NAMALWA (cell line): Measurements from ENCODE around the gene ZNHIT6.

Source experiments
- DNase-seq: peaks from one replicate; pipeline ENCODE4 v3.0.0-alpha.2; 2015; ENCODE audit warnings: low spot score

Gene ZNHIT6

DNA sequence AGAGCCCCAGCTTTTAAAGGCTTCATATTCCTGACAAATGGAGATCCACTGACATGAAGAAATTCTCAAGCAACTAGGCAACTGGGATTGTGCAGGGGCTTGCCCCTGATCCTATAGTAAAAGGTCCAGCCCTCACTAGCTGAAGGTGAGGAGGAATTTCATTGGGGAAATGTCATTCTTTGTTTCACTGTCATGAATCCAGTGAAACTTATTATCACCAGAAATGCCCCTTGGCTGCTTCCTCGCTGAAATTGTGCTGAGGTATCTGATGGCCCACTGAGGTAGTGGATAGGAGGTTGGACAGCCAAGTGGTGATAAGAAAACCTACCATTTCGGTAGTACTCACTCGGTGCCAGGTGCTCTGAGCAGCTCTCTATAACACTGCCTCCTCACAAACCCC lies 91.5 kb downstream of the ZNHIT6 start:
- DNase-seq, result no peak

DNA sequence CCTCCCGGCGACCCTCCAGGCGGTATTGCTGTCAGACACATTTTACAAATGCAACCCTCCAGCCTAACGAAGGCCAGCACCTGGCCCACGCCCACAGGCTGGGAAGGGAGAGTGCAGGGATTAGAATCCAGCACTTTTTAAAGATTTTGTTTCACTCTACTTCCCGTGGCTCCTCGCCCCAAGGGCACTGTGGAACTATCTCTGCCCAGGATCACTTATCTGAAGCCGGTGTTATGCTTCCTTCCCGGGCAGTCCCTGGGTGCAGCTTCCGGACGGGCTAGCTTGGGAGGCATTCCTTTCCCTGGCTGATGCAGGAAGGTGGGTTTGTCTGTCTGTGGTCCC lies 91.9 kb downstream of the ZNHIT6 start:
- no peak for DNase-seq

DNA sequence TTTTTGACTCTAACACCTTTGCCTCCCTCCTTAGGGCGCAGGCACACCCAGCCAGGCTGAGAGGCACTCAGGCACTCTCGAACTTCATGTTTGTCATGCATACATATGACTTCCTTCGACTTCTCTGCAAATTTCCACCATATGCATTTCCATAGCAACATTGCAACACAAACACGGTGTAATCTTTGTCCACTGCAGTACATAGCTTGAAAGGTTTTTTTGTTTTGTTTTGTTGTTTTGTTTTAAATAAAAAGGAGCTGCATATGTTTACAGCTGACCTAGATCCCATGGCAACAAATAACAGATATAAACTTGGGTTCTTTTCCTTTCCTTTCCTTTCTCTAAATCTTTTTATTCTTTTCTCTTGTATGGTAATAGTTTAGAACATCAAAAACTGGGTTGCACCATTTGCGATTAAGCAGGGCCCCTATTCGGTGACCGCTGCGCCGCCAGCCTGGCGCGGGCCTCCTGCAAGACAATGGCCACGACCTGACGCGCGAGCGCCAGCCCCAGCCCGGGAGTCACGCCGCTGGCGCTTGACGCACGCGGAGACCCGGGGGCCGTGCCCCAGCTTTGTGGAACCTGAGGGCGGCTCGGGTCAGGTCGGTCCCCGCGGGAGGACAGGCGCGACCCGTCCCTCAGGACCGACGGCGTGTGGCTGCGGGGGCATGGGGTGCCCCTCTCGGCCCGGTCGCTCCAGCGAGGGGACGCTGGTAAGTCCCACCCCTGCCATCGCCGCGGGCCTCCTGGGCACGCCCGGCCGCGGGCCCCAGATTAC lies 92.5 kb downstream of the ZNHIT6 start:
- DNase-seq, result no peak

DNA sequence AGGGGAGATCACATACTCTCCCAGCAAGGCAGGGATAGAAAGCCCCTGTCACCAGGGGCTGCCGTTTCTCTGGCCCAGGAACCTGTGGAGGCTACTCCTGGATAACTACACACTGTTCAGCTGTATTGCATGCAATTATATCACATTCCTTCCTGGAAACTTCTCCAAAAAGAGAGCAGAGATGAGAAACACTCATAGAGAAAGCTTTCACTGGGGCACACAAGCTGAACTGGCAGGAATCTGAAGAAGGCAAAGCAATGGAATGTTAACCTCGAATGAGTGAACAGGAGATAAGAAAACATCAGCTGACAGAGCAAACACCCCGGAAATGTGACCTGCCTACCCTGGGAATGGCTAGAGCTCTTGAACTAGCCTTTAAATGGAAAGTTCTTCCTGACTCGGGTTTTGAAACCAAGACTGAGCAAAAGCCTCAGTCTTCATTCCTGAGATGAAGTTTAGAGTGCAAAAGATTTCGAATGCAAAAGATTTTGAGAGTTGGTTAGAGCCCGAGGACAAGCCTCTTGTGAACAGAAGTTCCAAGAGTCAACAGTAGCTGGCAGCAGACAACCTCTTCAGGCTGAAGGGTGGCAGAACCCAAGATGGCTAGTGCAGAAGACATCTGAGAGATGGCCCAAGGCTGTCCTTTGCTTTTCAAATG lies 95.4 kb downstream of the ZNHIT6 start:
- peak; percentile 19 for DNase-seq

DNA sequence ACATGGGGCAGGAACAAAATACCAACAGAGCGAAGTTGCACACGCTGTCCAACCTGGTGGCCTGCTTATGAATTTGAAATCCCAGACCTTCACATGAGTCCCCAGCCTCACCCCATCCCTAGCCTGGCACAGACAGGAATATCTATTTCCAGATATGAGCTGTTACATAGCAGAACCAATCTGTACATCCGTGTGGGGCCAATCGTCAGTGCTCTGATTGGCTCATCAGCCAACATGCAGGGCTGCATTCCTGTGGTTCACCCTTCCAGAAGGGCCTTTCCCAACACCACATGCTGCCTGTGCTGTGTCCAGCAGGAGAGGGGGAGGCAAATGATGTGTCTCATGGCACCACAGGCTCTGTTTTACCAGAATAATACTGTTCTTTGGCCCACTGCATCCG lies 96.4 kb downstream of the ZNHIT6 start:
- no peak for DNase-seq

DNA sequence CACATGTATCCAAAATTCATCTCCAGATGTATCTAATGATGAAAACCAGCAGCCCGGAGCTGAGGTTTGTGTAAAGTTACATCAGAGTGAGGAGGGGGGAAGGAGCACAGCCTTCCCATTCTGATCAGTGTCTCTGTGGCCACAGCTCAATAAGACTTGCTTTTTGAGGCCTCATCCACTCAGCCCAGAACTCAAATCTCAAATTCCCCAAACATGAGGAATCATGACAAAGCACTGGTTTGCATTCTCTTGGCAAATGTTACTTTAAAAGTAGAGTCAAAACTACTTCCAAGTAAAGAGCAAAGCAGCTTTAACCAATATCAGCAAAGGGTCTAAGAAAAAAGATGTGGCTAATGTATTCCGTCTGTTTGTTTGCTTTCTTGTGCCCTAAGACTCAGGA lies 96.8 kb downstream of the ZNHIT6 start:
- no peak for DNase-seq

DNA sequence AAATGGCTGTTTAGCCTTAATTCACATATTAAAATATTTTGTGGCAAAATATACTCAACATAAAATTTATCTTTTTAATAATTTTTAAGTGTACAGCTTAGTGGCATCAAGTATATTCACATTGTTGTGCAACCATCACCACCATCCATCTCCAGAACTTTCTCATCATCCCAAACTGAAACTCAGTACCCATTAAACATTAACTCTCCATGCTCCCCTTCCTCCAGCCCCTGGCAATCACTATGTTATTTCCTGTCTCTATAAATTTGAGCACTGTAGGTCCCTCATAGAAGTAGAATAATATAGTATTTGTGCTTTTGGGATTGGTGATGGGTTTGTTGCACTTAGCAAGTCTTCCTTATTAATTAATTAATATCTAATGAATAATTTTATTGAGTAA lies 98.3 kb downstream of the ZNHIT6 start:
- DNase-seq, result no peak

DNA sequence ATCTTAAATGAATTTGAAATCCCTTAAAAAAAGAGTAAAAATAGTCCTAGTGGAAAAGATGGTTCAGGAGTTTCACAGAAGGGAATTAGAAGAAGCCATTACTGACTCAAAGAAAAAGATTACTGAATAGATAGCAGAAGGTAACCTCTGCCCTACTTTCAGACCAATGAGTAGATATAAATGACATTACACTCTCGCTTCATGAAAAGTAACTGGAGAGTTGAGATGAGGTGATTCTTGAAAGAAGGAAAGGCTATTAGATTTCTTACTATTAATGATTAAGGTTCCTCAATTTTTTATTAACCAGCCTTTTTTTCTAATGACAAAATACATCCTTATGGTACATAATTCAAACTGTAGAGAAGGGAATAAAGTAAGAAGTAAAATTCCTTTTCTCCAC lies 99.4 kb downstream of the ZNHIT6 start:
- no peak for DNase-seq

DNA sequence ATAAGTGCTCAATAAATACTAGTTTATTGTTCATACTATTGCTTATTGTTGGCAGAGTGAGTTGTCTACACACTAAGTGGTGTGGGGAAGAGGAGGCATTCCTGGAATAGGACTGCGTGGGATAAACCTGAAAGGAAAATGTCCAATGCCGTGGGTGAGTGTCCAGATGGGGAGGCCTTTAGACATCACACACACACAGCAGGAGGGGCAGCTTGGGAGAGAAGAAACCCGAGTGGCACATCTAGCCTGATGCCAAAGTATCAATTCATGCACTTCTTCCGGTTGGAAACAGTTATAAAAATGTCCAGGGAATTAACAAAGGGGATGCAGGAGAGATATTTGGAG lies 100.3 kb downstream of the ZNHIT6 start:
- no peak for DNase-seq

DNA sequence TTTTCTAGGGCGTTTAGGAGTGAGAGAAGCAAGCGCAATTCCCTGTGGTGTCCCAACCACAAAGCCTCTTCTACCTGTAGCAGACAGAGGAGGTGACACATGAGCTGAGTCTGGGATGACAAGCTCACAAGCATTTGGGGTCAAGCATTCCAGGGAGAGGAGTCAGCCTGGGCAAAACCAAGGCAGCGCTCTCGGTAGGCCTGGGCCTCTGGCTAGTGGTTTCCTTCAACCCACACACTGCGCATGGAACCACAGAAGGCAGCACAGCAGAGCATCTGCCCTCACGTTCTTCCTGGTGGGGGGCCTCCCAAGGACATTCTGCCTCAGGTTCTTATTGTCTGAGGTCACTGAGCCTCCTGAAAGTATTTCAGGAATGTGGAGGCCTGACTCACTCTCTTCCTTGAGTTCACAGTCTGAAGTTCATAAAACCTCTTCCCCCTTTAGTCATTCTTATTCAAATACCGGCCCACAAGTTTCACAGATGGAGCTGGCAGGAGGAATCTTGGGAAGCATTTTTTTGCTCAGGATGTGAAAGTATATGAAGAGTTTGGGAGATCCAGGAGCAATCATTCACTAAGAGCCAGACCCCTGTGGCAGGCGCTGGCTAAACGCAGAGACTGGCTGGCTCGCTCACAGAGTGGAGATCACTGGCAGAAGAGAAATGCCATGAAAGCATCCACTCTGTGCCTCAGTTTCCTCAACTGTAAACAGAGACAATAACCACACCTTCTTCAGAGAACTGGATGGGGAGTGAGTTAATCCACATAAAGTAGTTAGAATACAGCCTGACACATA lies 100.9 kb downstream of the ZNHIT6 start:
- DNase-seq, result no peak

DNA sequence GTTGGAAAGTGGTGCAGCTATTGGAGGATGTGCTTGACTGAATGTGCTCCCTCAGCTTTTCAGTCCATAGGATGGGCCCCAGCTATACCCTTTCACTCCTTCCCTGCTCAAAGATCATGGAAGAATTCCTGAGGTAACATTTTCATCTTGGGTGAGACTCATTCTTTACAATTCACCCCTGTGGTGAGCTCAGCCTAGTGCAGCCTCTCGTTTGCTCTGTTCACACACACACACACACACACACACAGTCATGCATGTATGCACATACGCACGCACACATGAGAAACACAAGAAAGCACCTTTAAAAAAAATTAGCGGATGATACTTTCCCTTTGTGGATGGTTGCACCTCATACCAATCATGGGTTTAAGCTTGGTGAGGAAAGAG lies 101.8 kb downstream of the ZNHIT6 start:
- no peak for DNase-seq

DNA sequence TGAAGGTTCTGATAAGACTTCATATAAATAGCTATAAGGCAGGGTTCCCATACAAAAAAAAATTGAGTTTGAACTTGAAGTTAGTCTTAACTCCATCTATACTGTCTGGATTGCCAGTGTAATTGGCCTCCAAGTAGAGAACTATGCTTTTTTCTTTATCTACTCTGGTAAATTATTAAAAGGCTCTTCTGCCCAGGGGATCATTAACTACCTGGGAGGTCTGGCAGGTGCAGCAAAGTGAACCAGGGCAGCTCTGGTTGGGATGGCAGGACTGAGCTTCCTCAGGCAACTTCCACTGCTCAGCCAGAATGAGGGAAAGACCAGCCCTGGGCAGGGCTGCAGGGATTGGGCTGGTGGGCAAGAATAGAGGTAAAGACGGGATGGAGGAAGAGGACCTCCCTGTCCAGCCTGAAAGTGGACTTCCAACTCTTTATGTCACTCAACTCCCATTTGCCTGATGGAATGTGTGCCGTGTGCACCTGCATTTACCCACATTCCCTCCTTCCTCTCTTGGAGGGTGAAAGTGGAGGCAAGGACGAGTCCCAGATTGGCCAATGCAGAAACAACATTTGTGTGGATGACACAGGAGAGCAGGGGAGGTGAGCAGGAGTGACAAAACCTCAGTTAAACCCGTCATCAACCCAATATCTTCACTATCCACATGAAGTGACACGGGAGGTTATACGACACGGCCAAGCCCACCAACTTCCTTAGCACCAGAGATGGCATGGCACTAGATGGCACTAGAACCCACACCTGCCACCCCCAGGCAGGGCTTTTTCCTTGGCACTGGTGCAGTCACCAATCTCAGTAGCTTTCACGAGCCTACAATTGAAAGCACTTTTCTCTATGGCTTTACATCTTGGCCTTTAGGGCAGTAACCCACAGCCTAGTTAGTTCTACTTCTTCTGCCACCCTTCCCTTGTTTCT lies 102.5 kb downstream of the ZNHIT6 start:
- DNase-seq, result peak; percentile 12

DNA sequence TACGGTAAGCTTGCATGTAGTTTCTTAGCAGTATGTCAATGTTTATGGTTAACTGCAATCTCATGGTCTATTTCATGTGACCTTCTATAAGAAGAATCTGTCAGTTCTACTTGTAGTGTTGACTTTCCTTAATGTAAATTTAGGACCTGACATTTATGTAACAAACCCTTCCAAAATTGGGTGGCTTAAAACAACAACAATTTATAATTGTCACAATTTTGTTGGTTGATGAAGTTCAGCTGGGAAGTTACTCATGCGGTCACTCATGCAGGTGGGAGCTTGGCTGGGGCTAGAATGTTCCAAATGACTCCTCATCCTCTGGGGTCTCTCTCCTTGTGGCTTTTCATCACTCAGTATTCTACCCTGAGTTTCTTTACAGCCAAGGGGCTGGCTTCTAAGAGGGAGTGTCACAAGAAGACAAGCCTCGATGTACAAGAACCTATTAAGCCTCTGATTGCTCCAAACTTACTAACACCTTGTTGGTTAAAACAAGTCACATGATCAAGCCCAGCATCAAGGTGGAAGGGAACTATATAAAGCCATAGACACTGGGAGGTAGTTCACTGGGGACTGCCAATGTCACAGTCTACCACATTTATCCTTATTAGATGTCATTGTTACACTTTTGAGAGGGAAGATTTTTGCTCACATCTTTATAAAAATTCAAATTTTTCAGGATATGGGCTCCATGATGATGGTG lies 103.8 kb downstream of the ZNHIT6 start:
- DNase-seq, result peak; percentile 15

DNA sequence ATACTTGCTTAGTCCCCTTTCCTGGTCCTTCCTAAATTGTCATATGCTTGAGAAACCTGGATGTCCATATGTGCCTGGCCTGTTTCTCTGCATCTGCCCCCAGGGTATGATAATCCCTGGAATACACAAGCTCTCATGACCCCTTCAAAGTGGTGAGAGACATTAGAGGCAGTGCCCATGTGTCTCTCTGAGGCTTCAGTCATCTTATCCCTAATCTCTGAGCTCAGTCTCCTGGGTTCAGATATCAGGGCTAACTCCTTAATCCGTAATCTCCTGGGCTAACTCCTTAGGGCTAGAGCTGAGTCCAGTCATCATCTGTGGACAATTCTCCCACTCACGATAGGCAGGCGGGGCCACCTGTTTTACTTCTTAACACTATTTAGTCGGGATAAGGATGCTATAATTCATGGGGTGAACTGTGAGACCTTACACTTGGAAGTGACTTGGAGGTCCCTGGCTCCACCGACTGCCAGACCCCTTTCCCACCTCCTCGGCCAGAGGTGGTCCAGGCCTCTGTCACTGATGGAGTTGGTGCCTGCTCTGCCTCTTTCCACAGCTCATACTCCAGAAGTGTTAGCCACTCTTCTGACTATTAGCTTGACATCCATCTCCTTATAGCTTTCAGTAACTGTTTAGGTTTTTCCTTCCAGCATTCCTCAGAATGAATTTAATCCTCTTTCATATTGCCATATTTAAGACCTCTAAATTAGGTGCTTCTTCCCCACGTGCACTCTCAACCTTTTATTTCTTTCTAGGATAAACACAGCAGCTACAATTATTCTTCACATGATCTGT lies 105.0 kb downstream of the ZNHIT6 start:
- no peak for DNase-seq

DNA sequence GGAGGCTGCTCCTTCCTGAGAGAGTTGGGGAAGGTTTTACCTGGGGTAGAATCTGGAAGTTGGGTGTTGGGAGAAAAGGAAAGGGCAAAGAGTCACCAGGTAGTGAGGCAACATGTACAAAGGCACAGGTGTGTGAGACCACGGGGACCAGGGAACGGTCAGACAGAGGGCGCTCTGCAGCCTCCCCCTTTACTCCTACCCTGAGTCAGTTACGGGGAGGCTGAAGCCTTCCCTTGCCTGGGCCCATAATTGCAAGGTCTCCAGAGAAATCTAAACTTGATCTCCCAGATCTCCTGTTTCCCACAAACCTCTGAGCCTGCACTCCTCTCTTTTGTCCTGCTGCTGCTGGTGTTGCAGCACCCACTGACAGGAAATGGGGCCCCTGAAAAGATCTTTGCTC lies 105.7 kb downstream of the ZNHIT6 start:
- no peak for DNase-seq

DNA sequence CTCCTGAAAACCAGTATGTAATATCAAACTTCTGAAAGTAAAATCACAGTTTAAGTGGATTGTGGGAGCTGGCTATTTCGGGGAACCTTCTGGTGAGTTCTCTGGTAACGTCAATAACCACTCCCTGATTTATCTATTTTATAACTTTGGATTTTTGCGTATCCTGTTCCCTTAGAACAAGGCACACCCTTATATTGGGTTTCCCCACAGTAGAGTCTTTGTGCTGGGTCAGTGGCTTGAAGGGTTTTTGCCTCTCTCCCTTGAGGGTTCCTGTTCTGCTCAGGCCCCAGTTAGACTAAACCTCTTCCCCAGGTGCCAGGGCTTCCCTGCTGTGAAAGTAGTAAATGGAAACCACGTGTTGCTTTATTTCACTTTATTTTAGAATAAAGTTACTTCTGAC lies 106.3 kb downstream of the ZNHIT6 start:
- no peak for DNase-seq

DNA sequence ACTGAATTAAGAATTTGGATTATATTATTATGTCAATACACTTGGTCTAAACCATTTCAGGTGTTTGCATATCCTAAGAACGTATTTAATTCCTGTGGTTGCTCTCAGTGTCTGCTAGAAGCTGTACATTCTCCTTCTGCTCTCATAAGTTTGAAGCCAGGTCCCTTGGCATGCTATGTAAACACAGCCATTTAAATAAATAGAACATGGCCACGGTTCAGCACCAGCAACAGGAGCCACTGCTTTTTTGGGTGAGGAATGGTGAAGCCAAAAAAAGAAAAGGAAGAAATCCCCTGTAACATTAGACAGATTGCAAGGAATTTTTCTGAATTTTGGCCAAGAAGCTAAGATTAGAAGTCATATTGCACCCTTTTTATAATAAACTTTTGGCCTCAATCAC lies 108.6 kb downstream of the ZNHIT6 start:
- no peak for DNase-seq
